OCI-LY3 (cell line): ENCODE results near the gene MBNL1.

Experiments
- CTCF ChIP-seq: fragments of 200-600, 300-600 bp; sonication (generic); IDR thresholded peaks from 2 replicates; pipeline ENCODE4 v1.5.1; 2014; ENCODE audit warnings: antibody characterized with exemption, low read length, low read depth
- EZH2phosphoT487 ChIP-seq: fragments of 200-600 bp; shearing (Covaris generic); IDR thresholded peaks from 2 replicates; pipeline ENCODE4 v1.6.1; 2018; ENCODE audit warnings: antibody characterized with exemption, mixed run types, low read depth

GRCh38 chr3:152227027-152227426 lies 41.7 kb upstream of the MBNL1 start:
- TF ChIP-seq CTCF = no peak
- no peak for TF ChIP-seq EZH2phosphoT487
